Cardiac fibroblast (primary cell): ENCODE measurements around the gene OTOL1.
A peak's percentile ranks its signal among the peaks of the same experiment; 100 is the strongest.

Experiments
- DNase-seq, 2 donors: peaks; one replicate each; pipeline versions ENCODE4 v3.0.0 to v3.0.0-alpha.2; 2010; ENCODE audit warnings: low read depth in 2 of 2
- H3K4me3 ChIP-seq, 2 donors: replicated peaks in 1 of 2; 1 replicate in 1 of 2; 2 replicates in 1 of 2; pipeline ENCODE4 v1.5.1; 2011; ENCODE audit warnings: low read depth in 2 of 2, low read length in 2 of 2, mild to moderate bottlenecking in 2 of 2, moderate library complexity in 1 of 2
- CTCF ChIP-seq: IDR thresholded peaks from one replicate; pipeline ENCODE4 v1.5.1; 2011; ENCODE audit warnings: low read depth, mild to moderate bottlenecking, low read length, inconsistent platforms

The OTOL1 gene

GRCh38 chr3:161498259-161498921, 1.8 kb downstream of the OTOL1 start:
- H3K4me3 ChIP-seq: no peak overlapping the region
- TF ChIP-seq CTCF: no peak
- no peak for DNase-seq

- TF ChIP-seq CTCF: no peak
- no peak overlapping the region for H3K4me3 ChIP-seq
- DNase-seq: peak in 1 of 2 donors; percentile 3
These were observed 3.6 kb downstream of the OTOL1 start for GRCh38 chr3:161500068-161500796.

- TF ChIP-seq CTCF: no peak
- no peak overlapping the region for H3K4me3 ChIP-seq
- DNase-seq: no peak
These were observed 6.7 kb downstream of the OTOL1 start for GRCh38 chr3:161503271-161503670.

- H3K4me3 ChIP-seq: no peak overlapping the region
- TF ChIP-seq CTCF: no peak
- DNase-seq: peak; percentile 2 to 22
These were observed 12.4 kb downstream of the OTOL1 start for GRCh38 chr3:161508852-161509477.

GRCh38 chr3:161510510-161511260, 14.1 kb downstream of the OTOL1 start:
- TF ChIP-seq CTCF: no peak
- H3K4me3 ChIP-seq: no peak overlapping the region
- no peak for DNase-seq

GRCh38 chr3:161523916-161524315, 27.3 kb downstream of the OTOL1 start:
- H3K4me3 ChIP-seq: no peak overlapping the region
- DNase-seq: no peak
- TF ChIP-seq CTCF: no peak
